ENCODE measurements around the gene STUM. TPM values are rescaled to one million over a fixed set of nuclear protein-coding genes. Genes with fewer than 3 reads are reported as not detected.

Gene STUM
- total RNA-seq, 1 donor from 2014 or later: 0.09 TPM

- no peak for TF ChIP-seq CTCF (IDR thresholded peaks at IDR 0.05; ENCODE audit: unreplicated experiment)
- Mint-ChIP-seq H3K4me3 (no peak overlapping the region), H3K36me3 (no peaks in the 10 kb centered on the region), H3K27ac (no peak overlapping the region), H3K9me3 (no peaks in the 10 kb centered on the region), H3K27me3 (ENCODE audit: low read depth) (peaks cover 31% of the 10 kb centered on the region), H3K4me1 (no peaks in the 10 kb centered on the region)
- no peak for DNase-seq (ENCODE audit: low spot score in 2 of 2, unreplicated experiment in 2 of 2)
Observed at GRCh38 chr1:226512076-226512728, 36.4 kb upstream of the STUM start.

GRCh38 chr1:226518375-226518774 is 30.2 kb upstream of the STUM start:
- H3K9me3 Mint-ChIP-seq: no peaks in the 10 kb centered on the region
- H3K27ac Mint-ChIP-seq: no peak overlapping the region
- H3K27me3 Mint-ChIP-seq (ENCODE audit: low read depth): peaks cover 63% of the 10 kb centered on the region
- H3K4me3 Mint-ChIP-seq: no peak overlapping the region
- no peak for TF ChIP-seq CTCF (IDR thresholded peaks at IDR 0.05; ENCODE audit: unreplicated experiment)
- no peaks in the 10 kb centered on the region for H3K36me3 Mint-ChIP-seq
- no peaks in the 10 kb centered on the region for H3K4me1 Mint-ChIP-seq
- no peak for DNase-seq (ENCODE audit: low spot score in 2 of 2, unreplicated experiment in 2 of 2)

- TF ChIP-seq CTCF (IDR thresholded peaks at IDR 0.05; ENCODE audit: unreplicated experiment): no peak
- Mint-ChIP-seq H3K36me3 (no peaks in the 10 kb centered on the region), H3K9me3 (no peaks in the 10 kb centered on the region), H3K27me3 (ENCODE audit: low read depth) (peaks cover 63% of the 10 kb centered on the region), H3K4me3 (no peak overlapping the region), H3K27ac (no peak overlapping the region), H3K4me1 (no peaks in the 10 kb centered on the region)
- DNase-seq (ENCODE audit: low spot score in 2 of 2, unreplicated experiment in 2 of 2): no peak
Observed at GRCh38 chr1:226519135-226519534, 29.4 kb upstream of the STUM start.

- no peak overlapping the region for H3K4me3 Mint-ChIP-seq
- H3K9me3 Mint-ChIP-seq: peaks cover 4% of the 10 kb centered on the region
Observed at GRCh38 chr1:226519716-226520598, 28.6 kb upstream of the STUM start.

More at GRCh38 chr1:226519716-226520598, 28.6 kb upstream of the STUM start:
- TF ChIP-seq CTCF (IDR thresholded peaks at IDR 0.05; ENCODE audit: unreplicated experiment): no peak
- no peak for DNase-seq (ENCODE audit: low spot score in 2 of 2, unreplicated experiment in 2 of 2)
- Mint-ChIP-seq H3K36me3 (no peaks in the 10 kb centered on the region), H3K4me1 (no peaks in the 10 kb centered on the region), H3K27ac (no peak overlapping the region), H3K27me3 (ENCODE audit: low read depth) (peaks cover 63% of the 10 kb centered on the region)
